ENCODE results near the gene POU2F1.

Gene POU2F1

DNA sequence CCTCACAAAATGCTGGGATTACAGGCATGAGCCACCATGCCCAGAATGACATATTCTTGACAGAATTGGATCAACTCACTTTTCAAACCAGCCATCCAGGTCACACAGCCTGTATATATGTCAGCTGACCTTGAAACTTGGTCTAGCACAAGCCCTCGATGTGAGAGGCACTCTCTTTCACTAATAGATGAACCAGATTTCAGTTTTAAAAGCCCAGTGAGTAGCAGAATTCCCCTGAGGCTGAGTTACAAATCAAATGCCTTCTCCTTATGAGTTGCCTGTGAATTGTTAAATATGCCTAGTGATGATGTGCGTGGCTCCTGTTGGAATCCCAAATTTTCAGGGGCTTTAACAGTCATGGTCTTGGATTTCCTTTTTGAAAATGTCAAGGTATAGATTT is 208.9 kb downstream of the POU2F1 start:
- no peak for DNase-seq

DNA sequence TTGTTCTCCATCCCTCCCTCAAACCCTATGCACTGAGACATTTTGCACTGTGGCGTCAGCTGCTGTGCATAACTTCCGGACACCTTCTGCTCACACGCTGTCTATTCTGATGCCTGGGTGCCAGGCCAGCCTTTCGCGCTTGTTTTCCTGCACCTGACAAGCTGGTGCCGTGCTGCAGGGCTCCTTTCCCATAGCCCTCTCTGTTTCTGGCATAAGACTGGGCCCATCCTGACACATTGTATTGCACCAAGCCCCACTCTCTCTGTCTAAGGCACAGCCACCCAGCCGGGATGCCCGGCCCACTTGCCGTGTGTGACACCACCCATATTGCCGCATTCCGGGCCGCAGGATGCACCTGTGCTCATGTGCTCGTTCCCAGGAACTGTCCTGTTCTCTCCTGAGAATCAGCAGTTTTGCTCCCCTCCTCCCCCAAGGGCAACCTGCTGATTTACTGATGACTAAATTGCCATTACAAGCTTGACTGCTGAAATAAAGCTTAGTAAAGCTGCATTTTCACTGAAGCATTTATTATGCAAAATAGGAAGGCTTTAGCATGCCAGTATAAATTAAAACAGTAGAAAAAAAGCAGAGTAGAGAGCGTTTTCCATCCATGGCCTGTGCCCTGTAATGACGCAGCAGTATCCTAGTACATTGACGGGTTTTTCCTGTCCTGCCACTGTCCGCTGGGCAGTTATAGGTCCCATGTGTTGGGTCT is 209.6 kb downstream of the POU2F1 start:
- DNase-seq = no peak

DNA sequence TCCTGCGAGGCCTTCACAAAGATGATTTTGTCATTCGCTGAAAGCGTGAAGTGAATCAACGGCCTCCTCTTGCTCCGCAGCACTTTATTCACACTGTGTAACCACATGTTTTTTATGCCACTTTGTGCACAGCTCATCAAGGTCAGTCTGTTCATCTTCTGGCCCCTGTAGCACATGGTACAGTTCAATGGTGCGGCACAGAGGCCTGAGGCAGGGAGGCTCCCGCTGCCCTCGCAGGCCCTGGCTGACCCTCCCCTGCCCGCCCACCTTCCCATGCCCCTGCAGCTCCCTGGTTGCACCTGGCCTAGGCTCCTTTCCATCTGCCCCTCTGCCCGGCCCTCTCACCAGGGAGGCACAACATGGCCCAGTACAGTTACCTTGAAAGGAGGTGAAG is 210.2 kb downstream of the POU2F1 start:
- no peak for DNase-seq

DNA sequence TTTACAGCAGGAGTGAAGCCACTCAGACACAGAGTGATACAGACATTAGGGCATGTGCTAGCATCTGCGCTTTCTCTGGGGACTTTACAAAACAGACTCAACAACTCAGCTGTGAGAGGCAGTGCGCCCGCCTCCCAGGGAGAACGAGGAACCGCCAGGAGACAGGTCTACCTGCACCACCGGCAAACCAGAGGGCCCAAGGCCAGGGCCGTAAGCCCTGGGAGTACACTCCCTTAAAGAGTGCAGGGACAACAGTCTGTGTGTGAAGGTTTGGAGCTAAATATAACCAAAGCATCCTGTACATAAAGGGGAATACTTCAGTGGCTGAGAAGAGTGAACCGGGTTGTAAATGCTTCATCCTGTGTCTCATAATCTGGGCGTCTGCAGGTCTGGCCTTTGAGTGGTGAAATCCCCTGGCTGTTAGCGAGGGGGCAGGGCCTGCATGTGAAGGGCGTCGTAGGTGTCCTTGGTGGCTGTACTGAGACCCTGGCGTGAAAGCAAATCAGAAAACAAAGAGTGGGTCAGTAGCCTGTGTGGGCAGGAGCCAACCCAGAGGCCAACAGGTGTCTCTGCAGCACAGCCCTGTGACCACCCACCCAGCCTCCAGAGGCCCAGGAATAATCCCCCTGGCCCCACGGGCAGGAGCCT is 210.7 kb downstream of the POU2F1 start:
- no peak for DNase-seq

DNA sequence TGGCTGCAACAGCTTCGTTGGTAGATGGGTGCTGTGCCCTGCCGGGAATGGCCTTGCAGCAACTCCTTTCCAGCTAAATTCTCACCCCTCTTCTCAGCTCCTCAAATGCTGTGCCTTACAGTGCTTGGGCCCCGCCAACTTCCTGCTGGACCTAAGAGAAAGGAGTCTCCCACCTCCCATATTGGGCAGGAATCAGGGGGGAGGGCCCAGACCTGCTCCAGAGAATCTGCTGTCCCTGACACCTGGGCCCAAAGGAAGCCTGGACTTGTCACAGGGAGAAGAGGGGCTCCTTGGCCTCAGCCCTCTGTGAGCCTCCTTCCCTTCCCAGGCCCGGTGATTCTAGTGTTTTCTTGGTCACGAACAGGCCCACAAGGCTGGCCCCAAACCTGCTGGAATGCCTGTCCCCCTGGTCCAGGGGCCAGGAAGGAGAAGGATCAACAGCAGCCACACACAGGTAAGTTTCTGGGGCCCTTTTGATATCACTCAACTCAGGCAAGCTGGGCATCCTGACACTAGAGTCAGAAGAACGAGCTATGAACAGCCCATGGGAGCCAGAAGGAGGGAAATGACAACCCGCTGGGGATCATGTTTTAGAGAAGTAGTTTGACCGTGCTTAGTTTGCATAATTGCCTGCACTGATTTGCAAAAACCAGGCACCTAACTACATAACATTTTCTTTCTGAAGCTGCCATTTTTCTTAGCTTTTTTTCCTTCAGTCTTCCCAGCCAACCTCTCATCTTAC is 211.4 kb downstream of the POU2F1 start:
- no peak for DNase-seq

DNA sequence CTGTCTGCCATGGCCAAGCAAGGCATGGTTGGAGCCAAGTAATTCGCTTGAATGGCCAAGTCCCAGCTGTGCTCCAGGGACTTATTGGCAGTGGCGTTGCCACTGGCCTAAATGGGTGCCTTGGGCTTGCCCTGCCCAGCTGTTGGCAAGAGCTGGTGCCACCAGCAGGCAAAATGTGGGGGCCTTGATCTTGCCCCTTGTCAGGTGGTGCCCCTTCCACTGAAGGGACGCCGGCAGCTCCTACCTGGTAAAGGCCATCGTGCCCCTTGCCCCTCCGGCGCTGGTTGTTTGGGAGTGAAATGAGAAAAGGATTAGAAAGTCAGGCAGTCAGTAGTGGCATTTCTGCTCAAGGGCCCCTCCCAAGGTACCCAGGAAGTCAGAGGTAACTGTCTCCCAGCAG is 212.1 kb downstream of the POU2F1 start:
- DNase-seq = no peak

DNA sequence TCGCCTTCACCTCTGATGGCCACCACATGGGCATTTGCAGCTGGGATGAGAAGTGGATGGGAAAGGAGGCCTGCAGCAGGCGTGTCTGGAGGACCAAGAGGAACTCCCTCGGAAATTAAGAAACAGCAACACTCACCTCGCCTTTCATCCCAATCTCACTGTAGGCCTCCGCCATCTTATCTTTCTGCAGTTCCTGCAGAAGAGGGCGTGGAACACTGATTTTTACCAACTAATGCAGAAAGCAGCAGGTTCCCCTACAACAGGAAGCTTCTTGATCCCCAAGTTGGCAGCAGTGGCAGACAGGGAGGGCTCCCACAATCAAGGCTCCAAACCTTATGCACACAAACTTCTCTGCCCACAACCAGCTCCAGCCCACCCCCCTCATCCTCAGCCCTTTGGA is 213.2 kb downstream of the POU2F1 start:
- DNase-seq = no peak

DNA sequence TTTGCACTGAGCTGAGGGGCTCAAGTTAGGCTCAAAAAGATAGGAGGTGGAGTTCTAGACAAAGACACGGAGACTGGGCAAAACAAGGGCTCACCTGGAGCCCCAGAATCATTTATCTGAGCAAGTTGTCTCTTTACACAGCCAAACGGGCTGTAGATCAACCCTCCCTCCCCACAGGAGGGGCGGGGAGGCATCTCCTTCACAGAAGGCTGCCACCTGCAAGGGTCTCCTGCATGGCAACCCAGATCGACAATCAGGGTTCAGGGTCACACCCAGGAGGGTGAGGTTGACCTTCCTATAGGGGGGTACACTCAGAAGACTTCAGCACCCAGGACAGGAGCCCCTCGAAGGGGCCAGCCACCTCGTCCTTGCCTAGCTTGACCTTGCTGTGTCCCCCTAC is 213.6 kb downstream of the POU2F1 start:
- no peak for DNase-seq

DNA sequence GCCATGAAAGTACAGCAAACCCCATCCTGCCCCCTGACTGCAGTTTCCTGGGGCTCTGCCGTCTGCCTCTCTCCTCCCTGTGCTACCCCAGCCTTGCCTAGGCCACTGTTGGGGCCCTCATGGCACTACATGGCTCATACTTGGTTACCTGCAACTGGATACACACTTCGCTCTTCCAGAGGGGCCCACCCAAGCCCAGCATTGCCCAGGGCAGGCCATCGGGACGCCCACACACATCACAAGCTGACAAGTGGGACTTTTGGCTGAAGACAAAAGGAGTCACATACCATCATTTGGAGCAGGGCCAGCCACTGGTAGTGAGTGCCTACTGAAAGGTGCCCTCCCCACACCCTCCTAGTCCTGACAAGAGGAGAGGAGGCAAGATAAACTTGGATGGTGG is 214.8 kb downstream of the POU2F1 start:
- no peak for DNase-seq

DNA sequence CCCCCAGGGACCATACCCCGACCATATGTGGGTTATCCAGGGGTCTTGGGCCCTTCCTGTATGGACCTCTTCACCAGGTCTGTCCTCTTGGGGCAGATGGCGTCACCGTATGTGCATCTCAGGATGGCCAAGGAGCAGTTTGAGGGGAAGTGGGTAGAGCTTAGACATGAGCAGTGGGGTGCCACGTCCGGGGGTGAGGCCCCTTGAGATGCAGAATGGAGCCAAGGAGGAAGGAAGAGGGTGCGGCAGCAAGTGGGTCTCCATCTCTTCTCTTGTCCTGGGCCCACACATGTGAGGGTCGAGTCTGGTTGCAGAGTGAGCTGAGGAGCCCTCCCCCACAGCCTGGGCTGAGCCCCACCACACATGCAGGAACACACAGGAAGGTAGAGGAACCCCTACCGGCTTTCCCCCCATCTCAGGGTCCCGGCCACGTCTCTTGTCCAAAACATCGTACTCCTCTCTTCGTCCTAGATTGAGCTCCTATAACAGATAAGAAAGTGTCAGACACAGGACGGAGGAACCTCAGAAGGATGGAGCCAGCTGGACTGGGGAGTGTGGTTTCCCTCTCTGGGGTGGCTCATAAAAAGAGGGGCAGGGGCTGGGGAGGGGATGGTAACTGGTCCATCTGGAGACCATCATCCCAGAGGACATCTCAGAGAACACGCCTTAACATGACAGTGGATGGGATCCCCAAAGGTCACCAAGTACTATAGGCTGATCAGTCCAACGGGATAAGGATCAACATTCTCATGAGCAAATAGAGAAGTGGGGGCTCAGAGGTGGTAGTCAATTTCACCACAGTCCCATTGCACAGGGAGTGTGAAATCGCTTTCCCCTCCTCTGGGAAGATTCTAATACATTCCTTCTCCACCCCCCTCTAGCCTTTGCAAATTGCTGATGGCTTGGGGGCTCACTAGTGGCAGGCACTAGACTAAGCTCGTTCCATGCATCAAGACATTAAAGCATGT is 217.8 kb downstream of the POU2F1 start:
- peak; percentile 67 for DNase-seq

DNA sequence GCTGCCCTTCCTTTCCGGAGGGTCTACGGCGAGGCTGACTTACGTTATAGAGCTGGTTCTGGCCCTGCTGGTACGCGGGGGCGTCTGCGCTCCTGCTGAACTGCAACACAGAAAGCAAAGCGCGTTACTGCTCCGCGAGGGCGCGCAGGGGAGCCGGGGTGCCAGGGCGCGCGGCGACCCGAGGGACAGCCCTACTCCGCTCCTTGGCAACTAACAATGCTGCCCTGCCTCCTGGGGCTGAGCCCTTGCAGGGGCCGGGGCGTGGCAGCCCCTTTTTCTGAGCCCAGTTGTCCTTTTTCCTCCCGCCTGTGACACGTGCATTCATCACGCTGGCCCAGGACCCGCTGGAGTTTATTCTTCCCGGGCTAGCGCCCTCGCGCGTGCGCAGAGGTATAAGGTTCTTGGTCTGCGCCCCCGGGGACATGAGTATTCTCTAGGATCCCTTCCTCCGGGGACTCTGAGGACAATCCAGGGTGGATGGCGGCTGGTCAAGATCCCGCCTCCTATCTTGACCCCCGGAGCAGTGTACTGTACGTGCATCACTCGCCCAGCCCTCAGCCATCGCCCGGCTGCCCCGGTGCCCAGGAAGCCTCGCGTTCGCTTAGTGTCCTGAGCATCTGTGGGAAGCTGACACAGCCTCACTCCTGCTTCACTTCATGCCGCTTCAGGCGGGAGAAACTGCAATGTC is 218.8 kb downstream of the POU2F1 start:
- peak; percentile 68 for DNase-seq

DNA sequence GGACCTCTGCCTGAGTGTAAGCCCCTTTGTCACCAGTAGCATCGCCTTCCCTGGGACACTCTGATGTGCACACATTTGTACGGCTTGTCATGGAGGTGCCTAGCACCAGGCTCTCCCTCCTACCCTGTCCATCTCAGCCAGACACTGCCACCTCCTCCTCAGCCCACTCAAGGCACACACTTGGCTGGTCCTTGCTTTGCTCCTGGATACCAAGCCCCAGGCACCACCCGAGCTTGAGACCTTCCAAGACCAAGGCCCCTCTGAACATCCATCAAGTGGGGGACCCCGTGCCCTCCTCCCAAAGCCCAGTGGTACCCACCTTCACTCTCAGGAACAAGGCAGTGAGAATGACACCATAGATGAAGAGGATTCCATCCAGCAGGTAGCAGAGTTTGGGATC is 219.7 kb downstream of the POU2F1 start:
- DNase-seq = no peak

DNA sequence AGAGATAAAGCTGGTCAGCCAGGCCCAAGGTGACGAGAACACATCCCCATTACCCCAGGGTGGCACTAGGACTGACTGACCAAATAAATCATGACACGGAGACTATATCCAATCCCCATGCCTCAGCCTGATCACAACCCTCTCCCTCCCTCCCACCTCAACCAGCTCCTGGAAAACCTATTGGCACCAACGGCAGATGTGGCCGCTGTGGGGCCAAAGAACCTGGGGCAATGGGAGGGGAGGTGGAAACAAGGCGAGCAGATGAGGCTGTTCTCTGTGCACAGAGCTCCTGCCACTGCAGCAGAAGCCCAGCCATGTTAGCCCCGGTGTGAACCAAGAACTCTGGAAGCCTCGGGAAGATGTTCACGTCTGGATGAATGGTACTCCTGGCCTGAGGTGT is 220.1 kb downstream of the POU2F1 start:
- DNase-seq = no peak

DNA sequence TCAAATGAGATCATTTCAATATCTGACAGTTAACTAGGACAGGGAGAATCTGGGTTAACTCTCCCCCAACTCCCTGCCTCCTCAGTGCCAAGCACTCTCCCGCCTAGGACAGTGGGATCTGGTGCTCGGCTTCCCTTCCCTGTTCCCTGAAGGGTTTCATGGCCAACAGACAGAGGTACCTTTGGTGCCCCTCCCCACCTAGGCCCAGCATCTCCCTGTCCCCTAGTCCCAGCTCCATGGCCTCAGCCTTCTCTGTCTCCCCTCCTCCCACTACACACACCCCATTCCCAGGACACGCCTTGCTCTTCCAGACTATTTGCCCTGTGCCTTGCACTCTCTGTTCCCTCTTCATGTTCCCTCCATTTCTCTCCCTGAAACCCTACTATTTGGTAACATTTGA is 220.5 kb downstream of the POU2F1 start:
- no peak for DNase-seq

DNA sequence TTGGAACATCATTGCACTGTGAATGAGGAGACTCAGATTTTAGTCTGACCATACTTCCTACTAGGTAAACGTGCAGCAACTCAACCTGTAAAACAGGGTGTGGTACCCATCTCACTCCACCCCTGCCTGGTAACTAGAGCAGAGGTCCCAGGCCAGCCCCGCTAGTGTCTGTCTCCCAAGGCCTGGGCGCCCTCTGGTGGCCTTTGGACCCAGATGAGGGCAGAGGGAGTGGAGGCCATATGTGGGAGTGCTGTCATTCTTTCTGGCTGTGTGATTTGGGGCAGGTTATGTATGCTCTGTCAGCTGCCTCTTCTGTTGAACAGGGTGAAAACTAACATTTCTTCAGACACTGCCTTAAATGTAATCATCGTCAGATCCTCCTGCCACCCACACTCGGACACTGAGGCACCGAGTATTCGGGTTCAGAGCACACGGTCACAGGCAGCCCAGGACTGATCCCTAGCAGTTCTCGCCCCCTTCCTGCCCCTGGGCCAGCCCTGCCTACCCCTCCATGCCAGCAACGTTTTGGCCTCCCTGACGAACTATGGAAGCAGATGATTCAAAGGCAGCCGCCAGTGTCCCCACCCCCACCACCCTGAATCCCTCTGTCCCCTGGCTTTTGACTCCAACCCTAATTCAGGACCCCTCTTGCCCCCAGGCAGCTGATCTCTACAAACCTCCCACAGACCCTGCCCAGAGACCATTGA is 221.6 kb downstream of the POU2F1 start:
- DNase-seq = peak; percentile 95

DNA sequence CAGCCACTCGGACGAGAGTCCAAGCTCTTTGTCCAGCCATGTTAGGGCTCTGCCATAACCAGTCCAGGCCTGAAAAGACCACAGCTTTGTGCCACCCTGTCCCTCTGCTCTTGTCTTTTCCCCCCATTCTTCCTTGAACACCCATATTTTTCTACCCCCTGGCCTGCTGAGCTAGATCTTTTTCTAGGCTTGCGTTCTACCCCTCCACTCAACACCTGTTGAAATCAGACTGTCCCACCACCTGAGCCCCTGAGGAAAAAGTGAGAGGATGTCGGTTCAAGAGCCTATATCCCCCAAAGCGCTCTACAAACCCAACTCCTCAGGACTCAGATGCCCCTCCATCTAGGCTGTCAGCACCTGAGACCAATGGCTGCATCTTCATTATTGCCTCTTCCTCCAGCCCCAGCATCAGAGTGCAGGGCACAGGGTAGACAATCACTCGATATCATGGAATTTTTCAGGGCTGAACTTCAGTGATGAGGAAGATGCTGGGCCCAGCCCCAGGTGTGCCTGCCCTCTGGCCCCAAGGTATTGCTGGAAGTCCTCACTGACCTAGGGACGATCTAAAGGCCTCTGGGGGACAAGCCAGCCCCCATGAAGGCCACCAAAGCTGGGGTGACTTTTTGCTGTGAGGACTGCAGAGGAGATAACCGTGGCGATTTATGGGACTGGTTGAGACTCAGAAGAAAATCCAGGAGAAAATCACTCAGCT is 222.3 kb downstream of the POU2F1 start:
- no peak for DNase-seq

DNA sequence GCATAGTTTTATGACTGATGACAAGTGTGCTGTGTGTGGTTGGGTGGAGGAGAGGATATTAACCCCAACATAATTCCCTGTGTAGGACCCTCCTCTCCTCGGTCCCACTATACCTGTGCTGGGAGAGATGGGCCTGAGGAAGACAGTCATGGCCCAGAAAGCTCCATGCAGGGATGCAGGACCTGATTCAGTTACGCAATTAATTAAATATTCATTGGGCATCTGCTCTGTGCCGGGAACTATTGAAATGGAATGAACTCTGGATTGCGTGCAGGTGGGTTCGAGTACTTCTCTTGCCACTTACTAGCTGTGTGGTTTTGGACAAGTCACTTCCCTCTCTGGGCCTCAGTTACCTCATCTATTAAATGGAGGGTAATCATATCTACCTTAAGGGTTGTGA is 223.1 kb downstream of the POU2F1 start:
- DNase-seq = no peak

DNA sequence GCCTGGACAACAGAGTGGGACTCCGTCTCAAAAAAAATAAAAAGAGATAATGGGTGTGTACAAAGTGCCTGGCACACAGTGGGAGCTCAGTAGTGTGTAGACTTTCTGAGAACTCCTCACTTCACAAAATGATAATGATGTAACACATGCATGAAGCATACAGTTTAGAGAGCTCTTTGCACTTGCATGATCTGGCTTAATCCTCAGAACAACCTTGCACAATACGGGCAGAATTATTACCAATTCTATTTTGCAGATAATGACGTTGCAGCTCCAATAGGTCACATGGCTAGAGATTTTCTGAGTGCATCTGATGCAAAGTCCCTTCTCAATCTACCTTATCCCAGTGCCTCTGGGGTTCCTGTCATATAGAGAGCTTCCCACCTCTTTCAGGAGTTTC is 226.3 kb downstream of the POU2F1 start:
- no peak for DNase-seq

DNA sequence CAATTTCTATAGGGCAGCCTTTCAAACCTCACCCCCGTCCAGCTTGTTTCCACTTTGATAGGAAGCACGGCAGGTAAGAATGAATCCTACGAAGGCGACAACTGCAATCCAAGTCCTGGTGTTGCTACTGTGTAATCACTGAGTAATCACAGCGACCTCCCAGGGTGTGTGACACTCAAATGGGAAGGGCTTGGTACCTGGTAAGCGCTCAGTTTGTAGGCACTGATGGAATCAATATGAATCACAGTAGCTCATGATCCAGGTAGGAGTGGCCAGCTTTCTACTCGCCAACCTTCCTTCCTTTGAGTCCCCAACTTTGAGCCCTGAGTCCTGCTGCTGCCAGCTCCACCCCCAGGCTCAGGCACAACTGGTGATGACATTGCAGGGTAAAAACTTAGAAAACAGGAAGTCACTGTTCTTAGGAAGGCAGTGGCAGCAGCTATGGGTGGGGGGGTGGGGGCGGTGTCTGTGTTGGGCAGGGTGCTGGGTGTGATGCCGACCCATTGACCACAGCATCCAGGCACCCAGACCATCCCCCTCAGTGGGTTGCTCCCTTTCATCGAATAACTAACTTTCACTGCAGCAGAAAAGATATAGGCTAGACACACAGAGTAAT is 226.9 kb downstream of the POU2F1 start:
- peak; percentile 89 for DNase-seq

DNA sequence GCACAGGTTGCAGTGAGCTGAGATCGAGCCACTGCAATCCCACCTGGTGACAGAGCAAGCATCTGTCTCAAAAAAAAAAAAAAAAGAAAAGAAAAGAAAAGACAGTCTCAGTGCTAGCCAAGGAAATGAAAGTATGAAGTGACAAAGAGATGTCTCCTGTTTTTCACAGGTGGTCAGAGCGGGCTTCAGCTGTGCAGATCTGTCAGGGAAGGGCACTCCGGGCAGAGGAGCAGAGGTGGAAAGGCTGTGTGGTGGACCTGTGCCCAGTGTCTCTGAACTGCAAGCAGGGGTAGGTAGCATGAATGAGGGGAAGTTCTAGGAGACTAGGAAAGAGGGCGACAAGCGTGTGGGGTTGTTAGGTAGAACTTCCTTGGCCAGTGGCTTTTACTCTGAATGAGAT is 230.2 kb downstream of the POU2F1 start:
- DNase-seq = peak; percentile 66

DNA sequence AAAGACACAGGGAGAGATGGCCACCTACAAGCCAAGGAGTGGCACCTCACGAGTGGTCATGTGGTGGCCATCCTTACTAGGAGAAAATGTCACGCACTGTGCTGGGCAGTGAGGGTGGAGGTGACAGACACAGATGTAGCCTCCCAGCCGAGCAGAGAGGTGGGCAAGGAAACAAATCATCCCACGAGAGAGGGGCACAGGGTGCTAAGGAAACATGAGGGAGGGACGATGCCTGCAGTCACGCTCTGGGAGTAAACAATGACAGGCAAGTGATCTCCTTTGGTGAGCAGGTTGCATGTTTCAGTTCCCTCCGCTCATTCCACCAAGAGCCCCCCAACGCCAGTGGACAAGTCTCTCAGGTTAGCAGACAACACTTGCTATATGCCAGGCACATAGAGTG is 231.8 kb downstream of the POU2F1 start:
- DNase-seq = peak; percentile 62

Data from activated effector memory CD4-positive, alpha-beta T cell treated with anti-CD3 and anti-CD28 coated beads, Interleukin-2, amount 50 U/mL, for 16 hours (primary cell).